WERI-Rb-1 (cell line): ENCODE data around the gene VAPB.
"Not testable (repeated sequence)": the region's sequence is repeated elsewhere in the genome, so short reads cannot be mapped to it uniquely, and the experiment has no call there.

Source experiments
- DNase-seq: peaks from one replicate; pipeline ENCODE4 v3.0.0-alpha.2; 2020
- H3K27ac ChIP-seq: fragments of 250-450 bp; sonication (Bioruptor Pico); 2 replicates; pipeline ENCODE4 v1.5.1; 2020; ENCODE audit warnings: mild to moderate bottlenecking, moderate library complexity
- H3K27me3 ChIP-seq: fragments of 250-450 bp; sonication (Bioruptor Pico); 2 replicates; pipeline ENCODE4 v1.5.1; 2021; ENCODE audit warnings: mild to moderate bottlenecking, low read depth, moderate library complexity; ENCODE audit not compliant: insufficient read depth, severe bottlenecking
- H3K36me3 ChIP-seq: fragments of 250-450 bp; sonication (Bioruptor Pico); 2 replicates; pipeline ENCODE4 v1.5.1; 2020; ENCODE audit warnings: mild to moderate bottlenecking, moderate library complexity
- H3K4me3 ChIP-seq: 2 replicates; pipeline ENCODE4 v1.5.1; 2011; ENCODE audit warnings: low read depth, mild to moderate bottlenecking, control low read depth, low read length
- H3K9me3 ChIP-seq: fragments of 250-450 bp; sonication (Bioruptor Pico); 2 replicates; pipeline ENCODE4 v1.5.1; 2021; ENCODE audit warnings: mild to moderate bottlenecking, moderate library complexity; ENCODE audit not compliant: severe bottlenecking
- TF ChIP-seq, protein P1 (sequence below): IDR thresholded peaks from 2 replicates; pipeline ENCODE4 v1.5.1; 2011; ENCODE audit warnings: low read depth, mild to moderate bottlenecking, control low read depth, inconsistent platforms, low read length

The VAPB gene

DNA sequence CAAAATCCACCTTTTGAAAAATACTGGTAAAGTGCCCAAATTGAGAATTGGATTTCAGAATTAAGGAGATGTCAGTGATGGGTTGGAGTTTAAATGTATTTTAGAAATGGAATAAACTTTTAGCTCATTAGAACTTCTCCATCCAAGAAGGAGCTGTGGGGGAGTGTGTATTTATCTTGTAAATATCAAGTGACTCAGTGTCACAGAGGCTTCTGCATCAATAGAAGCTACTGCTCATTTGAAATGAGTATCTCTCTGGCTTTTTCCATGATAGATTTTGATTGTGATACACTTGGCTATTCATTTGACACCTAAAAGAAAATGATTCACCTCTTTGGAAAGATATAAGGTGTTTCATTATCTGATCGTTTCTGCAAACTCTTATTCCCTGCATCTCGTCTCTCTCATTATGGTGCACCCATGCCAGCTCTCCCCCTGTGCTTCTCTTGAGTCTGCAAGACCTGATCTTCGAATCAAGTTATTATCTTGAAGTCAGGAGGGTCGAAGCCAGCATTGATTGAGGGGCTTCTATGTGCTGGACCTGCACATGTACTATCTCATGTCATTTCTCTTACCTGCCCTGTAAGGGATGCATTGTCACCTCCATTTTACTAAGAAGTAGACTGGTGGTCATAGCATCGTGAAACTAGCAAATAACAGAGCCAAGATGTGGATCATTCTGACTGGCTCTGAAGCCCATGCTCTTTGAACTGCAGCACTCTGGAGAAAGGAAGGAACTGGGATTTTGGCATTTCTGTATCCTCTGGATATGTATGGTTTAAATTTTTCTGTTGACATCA lies 30.1 kb downstream of the VAPB start:
- TF ChIP-seq, protein P1, sequence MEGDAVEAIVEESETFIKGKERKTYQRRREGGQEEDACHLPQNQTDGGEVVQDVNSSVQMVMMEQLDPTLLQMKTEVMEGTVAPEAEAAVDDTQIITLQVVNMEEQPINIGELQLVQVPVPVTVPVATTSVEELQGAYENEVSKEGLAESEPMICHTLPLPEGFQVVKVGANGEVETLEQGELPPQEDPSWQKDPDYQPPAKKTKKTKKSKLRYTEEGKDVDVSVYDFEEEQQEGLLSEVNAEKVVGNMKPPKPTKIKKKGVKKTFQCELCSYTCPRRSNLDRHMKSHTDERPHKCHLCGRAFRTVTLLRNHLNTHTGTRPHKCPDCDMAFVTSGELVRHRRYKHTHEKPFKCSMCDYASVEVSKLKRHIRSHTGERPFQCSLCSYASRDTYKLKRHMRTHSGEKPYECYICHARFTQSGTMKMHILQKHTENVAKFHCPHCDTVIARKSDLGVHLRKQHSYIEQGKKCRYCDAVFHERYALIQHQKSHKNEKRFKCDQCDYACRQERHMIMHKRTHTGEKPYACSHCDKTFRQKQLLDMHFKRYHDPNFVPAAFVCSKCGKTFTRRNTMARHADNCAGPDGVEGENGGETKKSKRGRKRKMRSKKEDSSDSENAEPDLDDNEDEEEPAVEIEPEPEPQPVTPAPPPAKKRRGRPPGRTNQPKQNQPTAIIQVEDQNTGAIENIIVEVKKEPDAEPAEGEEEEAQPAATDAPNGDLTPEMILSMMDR = no peak
- Histone ChIP-seq H3K27me3 (no peaks in the 10 kb centered on the region), H3K4me3 (no peak overlapping the region), H3K36me3 (peaks cover 31% of the 10 kb centered on the region), H3K27ac (no peak overlapping the region), H3K9me3 (no peaks in the 10 kb centered on the region)
- DNase-seq = no peak

DNA sequence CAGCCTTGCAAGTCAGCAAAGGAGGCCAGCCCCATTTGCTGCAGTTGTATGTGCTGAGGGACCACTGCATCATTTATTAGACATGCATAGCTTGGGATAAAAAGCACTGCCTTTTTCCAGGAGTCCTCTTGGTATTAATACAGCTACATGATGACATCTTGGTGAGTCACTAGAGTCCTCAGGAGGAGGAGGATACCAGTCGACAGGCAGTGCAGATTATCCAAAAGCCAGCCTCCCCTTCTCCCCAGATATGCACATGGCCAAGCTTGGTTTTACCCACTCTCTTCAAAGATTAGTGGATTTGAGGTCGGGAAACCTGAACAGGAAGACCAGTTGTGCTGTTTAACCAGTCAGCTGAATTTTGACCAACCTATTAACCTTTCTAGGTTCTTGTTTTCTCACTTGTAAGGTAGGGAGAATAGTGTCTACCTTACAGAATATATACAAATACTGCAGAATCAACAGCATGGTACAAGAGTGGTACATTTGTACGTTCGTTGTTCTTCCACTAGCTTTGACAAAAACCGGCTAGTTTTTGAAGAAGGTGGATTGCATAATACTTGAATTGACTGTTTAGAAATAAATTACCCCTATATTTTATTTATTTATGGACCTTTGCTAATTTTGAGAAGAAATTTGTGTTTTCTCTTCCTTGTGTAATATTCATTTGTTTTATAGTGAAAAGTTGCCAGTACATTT lies 31.9 kb downstream of the VAPB start:
- no peak for DNase-seq
- Histone ChIP-seq H3K27ac (no peak overlapping the region), H3K9me3 (no peaks in the 10 kb centered on the region), H3K36me3 (peaks cover 37% of the 10 kb centered on the region), H3K27me3 (no peaks in the 10 kb centered on the region), H3K4me3 (no peak overlapping the region)
- TF ChIP-seq, protein P1 = no peak

DNA sequence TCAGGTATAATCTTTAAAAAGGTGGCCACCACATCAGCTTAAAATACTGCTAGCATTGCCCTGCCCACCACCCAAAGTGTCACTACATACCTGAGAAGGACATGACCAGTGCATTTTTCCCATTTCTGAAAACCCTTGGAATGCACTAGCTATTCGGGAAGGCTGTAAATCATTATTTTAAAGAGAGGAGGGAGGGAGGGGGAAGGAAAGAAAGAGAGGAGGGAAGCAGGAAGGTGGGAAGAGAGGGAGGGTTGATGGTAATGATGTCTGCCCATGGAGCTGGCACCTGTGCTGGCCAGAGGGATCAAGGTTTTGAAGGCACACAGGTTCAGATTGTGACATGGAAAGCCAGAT lies 32.4 kb downstream of the VAPB start:
- H3K36me3 ChIP-seq = peaks cover 37% of the 10 kb centered on the region
- H3K27me3 ChIP-seq = no peaks in the 10 kb centered on the region
- no peak overlapping the region for H3K27ac ChIP-seq
- no peak overlapping the region for H3K4me3 ChIP-seq
- TF ChIP-seq, protein P1 = no peak
- H3K9me3 ChIP-seq = no peaks in the 10 kb centered on the region
- no peak for DNase-seq

DNA sequence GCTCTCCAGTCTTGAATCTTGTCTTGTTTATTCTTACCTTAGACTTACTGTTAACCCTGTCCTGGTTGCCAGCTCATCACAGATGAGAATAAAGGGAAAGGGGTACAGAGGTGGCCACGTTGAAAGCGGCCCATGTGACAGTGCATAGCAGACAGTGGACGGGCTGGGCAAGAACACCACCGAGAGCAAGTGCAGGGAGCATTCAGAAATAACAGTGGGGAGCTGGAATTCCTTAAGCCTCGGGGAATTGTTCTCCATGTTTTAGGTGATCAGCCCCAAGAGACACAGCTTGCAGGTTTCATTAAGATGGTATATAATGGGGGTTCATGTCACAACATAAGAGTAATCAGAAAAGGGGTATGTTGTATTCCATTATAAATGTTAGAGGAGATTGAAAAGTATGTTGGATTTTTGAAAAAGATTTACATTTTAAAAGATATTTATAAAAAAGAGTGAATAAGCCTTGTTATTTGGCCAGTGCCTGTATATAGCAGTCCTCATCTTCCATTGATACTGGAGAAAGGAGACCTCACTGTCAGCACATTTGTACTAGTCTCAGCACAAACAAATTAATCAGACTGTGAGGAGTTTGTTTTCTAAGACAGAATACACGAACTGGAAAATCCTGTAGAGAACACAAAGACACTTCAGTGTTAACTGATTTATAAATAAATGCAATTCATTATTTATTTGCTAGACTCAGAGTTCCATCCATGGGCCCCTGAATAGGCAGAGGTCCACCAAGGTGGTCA lies 35.4 kb downstream of the VAPB start:
- no peak overlapping the region for H3K27ac ChIP-seq
- no peak for DNase-seq
- no peaks in the 10 kb centered on the region for H3K9me3 ChIP-seq
- H3K27me3 ChIP-seq = no peaks in the 10 kb centered on the region
- TF ChIP-seq, protein P1 = no peak
- no peak overlapping the region for H3K4me3 ChIP-seq
- peaks cover 25% of the 10 kb centered on the region for H3K36me3 ChIP-seq

DNA sequence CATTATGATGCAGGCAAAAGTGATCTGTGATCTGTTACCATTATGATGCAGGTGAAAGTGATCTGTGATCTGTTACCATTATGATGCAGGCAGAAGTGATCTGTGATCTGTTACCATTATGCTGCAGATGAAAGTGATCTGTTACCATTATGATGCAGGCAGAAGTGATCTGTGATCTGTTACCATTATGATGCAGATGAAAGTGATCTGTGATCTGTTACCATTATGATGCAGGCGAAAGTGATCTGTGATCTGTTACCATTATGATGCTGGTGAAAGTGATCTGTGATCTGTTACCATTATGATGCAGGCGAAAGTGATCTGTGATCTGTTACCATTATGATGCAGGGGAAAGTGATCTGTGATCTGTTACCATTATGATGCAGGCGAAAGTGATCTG lies 38.5 kb downstream of the VAPB start:
- H3K36me3 ChIP-seq = peaks cover 11% of the 10 kb centered on the region
- H3K27ac ChIP-seq, DNase-seq, H3K27me3 ChIP-seq, H3K4me3 ChIP-seq, H3K9me3 ChIP-seq: not testable (repeated sequence)

DNA sequence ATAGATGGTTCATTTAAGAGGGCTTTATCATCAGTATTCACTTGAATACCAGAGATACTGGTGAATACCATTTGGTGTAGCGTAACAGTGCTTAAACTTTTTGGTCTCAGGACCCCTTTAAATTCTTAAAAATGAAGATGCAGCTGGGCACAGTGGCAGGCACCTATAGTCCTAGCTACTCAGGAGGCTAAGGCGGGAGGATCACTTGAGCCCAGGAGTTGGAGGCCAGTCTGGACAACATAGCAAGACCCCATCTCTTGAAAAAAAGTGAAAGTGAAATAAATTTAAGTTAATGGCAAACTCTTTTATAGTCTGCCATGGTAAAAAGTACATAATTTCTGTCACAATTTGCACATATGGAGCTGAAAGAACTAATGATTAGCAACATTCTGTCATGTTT lies 39.3 kb downstream of the VAPB start:
- Histone ChIP-seq H3K27me3 (no peaks in the 10 kb centered on the region), H3K36me3 (peaks cover 11% of the 10 kb centered on the region), H3K9me3 (no peaks in the 10 kb centered on the region), H3K4me3 (no peak overlapping the region), H3K27ac (no peak overlapping the region)
- DNase-seq = no peak
- TF ChIP-seq, protein P1 = no peak
